Panc1 (cell line): ENCODE data around the gene CDC5L. TPM values are rescaled to one million over a fixed set of nuclear protein-coding genes. Genes with fewer than 3 reads are reported as not detected.

Experiments used
- ATAC-seq: fragments of 200-7000 bp; cut with Tn5 transposase; 2 replicates; pipeline ENCODE4 v1.9.1; 2020; ENCODE audit warnings: mild to moderate bottlenecking, moderate library complexity
- BruUV-seq: library from RNA; stranded (reverse); fragments of 400-500 nt; replicated peaks from 2 replicates; lab custom pipeline; 2021; lab: Mats Ljungman, UMichigan
- CTCF ChIA-PET: fragments of 300-600 bp; sonication (Branson Sonifier 250); formaldehyde crosslinking; loops from one replicate; lab custom pipeline; 2022; ENCODE audit warnings: antibody characterized with exemption; lab: Charles Lee
- POLR2A ChIA-PET: fragments of 300-600 bp; sonication (Branson Sonifier 250); formaldehyde crosslinking; loops from one replicate; lab custom pipeline; 2022; ENCODE audit warnings: antibody characterized with exemption; lab: Charles Lee
- DNase-seq: peaks from one replicate; pipeline ENCODE4 v3.0.0-alpha.2; 2010; ENCODE audit warnings: low read depth, low spot score
- H3K27ac ChIP-seq: 2 replicates; pipeline ENCODE4 v1.5.1; 2011; ENCODE audit warnings: mild to moderate bottlenecking, low read length, inconsistent platforms
- H3K27me3 ChIP-seq: fragments of 200-500 bp; sonication (Bioruptor generic); 2 replicates; pipeline ENCODE4 v1.6.0; 2014; ENCODE audit warnings: low read length, inconsistent platforms; ENCODE audit not compliant: control insufficient read depth, insufficient read depth
- H3K36me3 ChIP-seq: fragments of 200-500 bp; sonication (Bioruptor generic); 2 replicates; pipeline ENCODE4 v1.5.1; 2014; ENCODE audit warnings: inconsistent platforms, mild to moderate bottlenecking, low read length, moderate library complexity; ENCODE audit not compliant: control insufficient read depth, insufficient read depth
- H3K4me1 ChIP-seq: 2 replicates; pipeline ENCODE4 v1.5.1; 2011; ENCODE audit warnings: inconsistent platforms, mild to moderate bottlenecking, low read length, moderate library complexity; ENCODE audit not compliant: control insufficient read depth, insufficient read depth
- H3K4me3 ChIP-seq, 2 experiments: 2 replicates each; pipeline ENCODE4 v1.5.1; 2011 to 2012; ENCODE audit warnings: low read depth in 2 of 2, low read length in 2 of 2, mild to moderate bottlenecking in 2 of 2, inconsistent platforms in 1 of 2, moderate library complexity in 1 of 2
- H3K9me3 ChIP-seq: fragments of 200-500 bp; sonication (Bioruptor generic); 2 replicates; pipeline ENCODE4 v1.5.1; 2014; ENCODE audit warnings: low read depth, mild to moderate bottlenecking, inconsistent platforms, low read length, moderate library complexity; ENCODE audit not compliant: control insufficient read depth, insufficient read depth
- CTCF ChIP-seq: fragments of 450-650 bp; IDR thresholded peaks from 2 replicates; pipeline ENCODE4 v1.5.1; 2017; ENCODE audit warnings: mild to moderate bottlenecking
- POLR2AphosphoS5 ChIP-seq: IDR thresholded peaks from 2 replicates; pipeline ENCODE4 v1.6.1; 2012; ENCODE audit warnings: mild to moderate bottlenecking, low read depth, low read length, moderate library complexity
- SIN3A ChIP-seq: IDR thresholded peaks from 2 replicates; pipeline ENCODE4 v1.6.1; 2012; ENCODE audit warnings: low read depth, mild to moderate bottlenecking, low read length, moderate library complexity, borderline replicate concordance; ENCODE audit not compliant: insufficient read depth
- TCF7L2 ChIP-seq: IDR thresholded peaks from 2 replicates; pipeline ENCODE4 v1.6.1; 2011; ENCODE audit warnings: mild to moderate bottlenecking, low read depth, low read length, inconsistent platforms
- in situ Hi-C: cut with HindIII; loops from 2 replicates; pipeline ENCODE4 v1.10.0; 2016; ENCODE audit warnings: low sequenced_read_pairs, low pct_unique_long_range_greater_than_20kb
- intact Hi-C: fragments of 100-400 bp; cut with micrococcal nuclease; formaldehyde crosslinking; loops from one replicate; pipeline ENCODE4 v1.10.0; 2022; ENCODE audit not compliant: unreplicated experiment
- total RNA-seq: library from RNA; stranded (reverse); gene quantifications from one replicate; pipeline ENCODE4 v1.2.1, GENCODE V29; 2021; ENCODE audit not compliant: unreplicated experiment
- TF ChIP-seq, protein P1 (sequence below), 2 experiments: IDR thresholded peaks; 2 replicates each; pipeline ENCODE4 v1.6.1; 2011 to 2012; ENCODE audit warnings: low read depth in 2 of 2, control low read depth in 1 of 2, low read length in 1 of 2, mild to moderate bottlenecking in 1 of 2, moderate library complexity in 1 of 2; ENCODE audit not compliant: insufficient read depth in 1 of 2

The CDC5L gene
- total RNA-seq, 1 experiment from 2014 or later = 23.3 TPM

DNA sequence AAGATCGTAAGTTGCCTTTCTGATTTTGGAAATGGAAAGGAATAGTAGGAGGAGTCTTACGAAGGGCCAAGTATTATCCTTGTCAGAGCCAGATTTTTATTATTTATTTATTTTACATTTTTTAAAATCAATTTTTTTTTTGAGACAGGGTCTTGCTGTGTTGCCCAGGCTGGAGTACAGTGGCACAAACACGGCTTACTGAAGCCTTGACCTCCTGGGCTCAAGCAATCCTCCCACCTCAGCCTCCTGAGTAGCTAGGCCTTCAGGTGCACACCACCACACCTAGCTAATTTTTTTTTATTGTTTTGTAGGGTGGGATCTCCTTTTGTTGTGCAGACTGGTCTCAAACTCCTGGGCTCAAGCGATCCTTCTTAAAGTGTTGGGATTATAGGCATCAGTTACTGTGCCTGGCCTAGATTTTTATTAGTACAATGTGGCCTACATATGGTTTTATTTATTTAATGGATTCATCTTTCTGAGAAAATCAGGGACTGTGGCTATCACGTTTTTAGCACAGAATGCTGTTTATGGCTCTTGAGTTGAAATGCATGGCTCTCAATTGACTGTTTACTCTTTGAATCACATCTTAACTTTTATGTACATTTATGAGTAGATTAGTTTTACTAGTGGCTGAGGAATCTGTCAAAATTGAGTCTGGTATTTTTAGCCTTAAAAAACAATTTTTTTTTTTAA lies 16.7 kb downstream of the CDC5L start:
- no peak overlapping the region for H3K4me3 ChIP-seq
- no peak overlapping the region for H3K27ac ChIP-seq
- H3K36me3 ChIP-seq = peaks cover 41% of the 10 kb centered on the region
- no peaks in the 10 kb centered on the region for H3K4me1 ChIP-seq
- H3K9me3 ChIP-seq = no peaks in the 10 kb centered on the region
- TF ChIP-seq SIN3A = no peak
- TF ChIP-seq CTCF = no peak
- no peak for TF ChIP-seq TCF7L2
- no peak for TF ChIP-seq POLR2AphosphoS5
- TF ChIP-seq, protein P1, sequence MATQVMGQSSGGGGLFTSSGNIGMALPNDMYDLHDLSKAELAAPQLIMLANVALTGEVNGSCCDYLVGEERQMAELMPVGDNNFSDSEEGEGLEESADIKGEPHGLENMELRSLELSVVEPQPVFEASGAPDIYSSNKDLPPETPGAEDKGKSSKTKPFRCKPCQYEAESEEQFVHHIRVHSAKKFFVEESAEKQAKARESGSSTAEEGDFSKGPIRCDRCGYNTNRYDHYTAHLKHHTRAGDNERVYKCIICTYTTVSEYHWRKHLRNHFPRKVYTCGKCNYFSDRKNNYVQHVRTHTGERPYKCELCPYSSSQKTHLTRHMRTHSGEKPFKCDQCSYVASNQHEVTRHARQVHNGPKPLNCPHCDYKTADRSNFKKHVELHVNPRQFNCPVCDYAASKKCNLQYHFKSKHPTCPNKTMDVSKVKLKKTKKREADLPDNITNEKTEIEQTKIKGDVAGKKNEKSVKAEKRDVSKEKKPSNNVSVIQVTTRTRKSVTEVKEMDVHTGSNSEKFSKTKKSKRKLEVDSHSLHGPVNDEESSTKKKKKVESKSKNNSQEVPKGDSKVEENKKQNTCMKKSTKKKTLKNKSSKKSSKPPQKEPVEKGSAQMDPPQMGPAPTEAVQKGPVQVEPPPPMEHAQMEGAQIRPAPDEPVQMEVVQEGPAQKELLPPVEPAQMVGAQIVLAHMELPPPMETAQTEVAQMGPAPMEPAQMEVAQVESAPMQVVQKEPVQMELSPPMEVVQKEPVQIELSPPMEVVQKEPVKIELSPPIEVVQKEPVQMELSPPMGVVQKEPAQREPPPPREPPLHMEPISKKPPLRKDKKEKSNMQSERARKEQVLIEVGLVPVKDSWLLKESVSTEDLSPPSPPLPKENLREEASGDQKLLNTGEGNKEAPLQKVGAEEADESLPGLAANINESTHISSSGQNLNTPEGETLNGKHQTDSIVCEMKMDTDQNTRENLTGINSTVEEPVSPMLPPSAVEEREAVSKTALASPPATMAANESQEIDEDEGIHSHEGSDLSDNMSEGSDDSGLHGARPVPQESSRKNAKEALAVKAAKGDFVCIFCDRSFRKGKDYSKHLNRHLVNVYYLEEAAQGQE (IDR thresholded peaks at IDR 0.05; ENCODE audit: insufficient read depth in 1 of 2, low read depth in 2 of 2, low read length in 1 of 2) = no peak
- DNase-seq (no peak), ATAC-seq (no peak)
- intact Hi-C loops (no loop called here), in situ Hi-C loops (no loop called here)
- ChIA-PET POLR2A (no interaction called here), CTCF (no interaction called here)
- no peaks in the 10 kb centered on the region for H3K27me3 ChIP-seq
- BruUV-seq = TSS peak; percentile 3

- Histone ChIP-seq H3K4me1 (no peaks in the 10 kb centered on the region), H3K27ac (no peak overlapping the region), H3K9me3 (no peaks in the 10 kb centered on the region), H3K27me3 (no peaks in the 10 kb centered on the region), H3K36me3 (peaks cover 41% of the 10 kb centered on the region), H3K4me3 (no peak overlapping the region)
- no peak for ATAC-seq
- POLR2A ChIA-PET = no interaction called here
- intact Hi-C loops = no loop called here
- no TSS peak for BruUV-seq
- TF ChIP-seq, protein P1 (IDR thresholded peaks at IDR 0.05; ENCODE audit: insufficient read depth in 1 of 2, low read depth in 2 of 2, low read length in 1 of 2) = no peak
- TF ChIP-seq SIN3A (no peak), CTCF (no peak), TCF7L2 (no peak), POLR2AphosphoS5 (no peak)
- in situ Hi-C loops = no loop called here
- no peak for DNase-seq
- CTCF ChIA-PET = no interaction called here
Observed at GRCh38 chr6:44404715-44405099, 17.2 kb downstream of the CDC5L start.
